22Rv1 (cell line): ENCODE measurements around the gene GNB1.

Experiments used
- H3K27ac ChIP-seq: fragments of 450-650 bp; 2 replicates; pipeline ENCODE4 v1.5.1; 2017
- CTCF ChIP-seq: fragments of 450-650 bp; IDR thresholded peaks from 2 replicates; pipeline ENCODE4 v1.5.1; 2017; ENCODE audit warnings: mild to moderate bottlenecking
- ZFX ChIP-seq: fragments of 450-650 bp; IDR thresholded peaks from 2 replicates; pipeline ENCODE4 v1.6.1; 2017; ENCODE audit warnings: antibody characterized with exemption, borderline replicate concordance

GNB1 gene

DNA sequence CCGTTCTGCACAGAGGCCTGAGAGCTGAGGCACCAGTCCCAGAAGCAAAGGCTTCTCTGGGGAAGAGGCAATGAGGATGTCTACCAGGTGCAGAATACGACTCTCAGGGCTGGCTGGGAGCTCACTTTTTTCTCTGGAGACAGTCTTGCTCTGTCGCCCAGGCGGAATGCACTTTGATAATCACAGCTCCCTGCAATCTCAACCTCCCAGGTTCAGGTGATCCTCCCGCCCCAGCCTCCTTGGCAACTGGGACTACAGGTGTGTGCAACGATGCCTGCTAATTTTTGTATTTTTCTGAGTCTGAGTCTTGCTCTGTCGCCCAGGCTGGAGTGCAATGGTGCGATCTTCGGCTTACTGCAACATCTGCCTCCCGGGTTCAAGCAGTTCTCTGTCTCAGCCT, 130.2 kb downstream of the GNB1 start:
- TF ChIP-seq CTCF (no peak), ZFX (no peak)
- peak overlapping the region; percentile 81; the same call in 1 of the 2 replicates for H3K27ac ChIP-seq

DNA sequence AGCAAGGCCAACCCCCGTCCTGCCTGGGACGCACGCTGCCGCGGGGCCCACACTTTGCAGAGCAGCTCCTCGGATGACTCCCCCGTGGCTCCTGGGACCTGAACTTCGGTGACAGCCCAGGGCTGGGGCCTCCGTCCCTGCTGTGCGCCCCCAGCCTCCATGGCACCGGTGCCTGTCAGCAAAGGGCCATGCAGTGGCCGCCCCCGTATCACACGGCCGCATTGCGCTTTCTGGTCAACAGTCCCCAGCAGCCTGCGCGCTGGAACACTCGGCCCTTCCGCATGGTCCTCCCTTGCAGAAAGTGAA, 130.6 kb downstream of the GNB1 start:
- H3K27ac ChIP-seq = peak overlapping the region; percentile 81; the same call in 1 of the 2 replicates
- TF ChIP-seq ZFX (no peak), CTCF (no peak)

DNA sequence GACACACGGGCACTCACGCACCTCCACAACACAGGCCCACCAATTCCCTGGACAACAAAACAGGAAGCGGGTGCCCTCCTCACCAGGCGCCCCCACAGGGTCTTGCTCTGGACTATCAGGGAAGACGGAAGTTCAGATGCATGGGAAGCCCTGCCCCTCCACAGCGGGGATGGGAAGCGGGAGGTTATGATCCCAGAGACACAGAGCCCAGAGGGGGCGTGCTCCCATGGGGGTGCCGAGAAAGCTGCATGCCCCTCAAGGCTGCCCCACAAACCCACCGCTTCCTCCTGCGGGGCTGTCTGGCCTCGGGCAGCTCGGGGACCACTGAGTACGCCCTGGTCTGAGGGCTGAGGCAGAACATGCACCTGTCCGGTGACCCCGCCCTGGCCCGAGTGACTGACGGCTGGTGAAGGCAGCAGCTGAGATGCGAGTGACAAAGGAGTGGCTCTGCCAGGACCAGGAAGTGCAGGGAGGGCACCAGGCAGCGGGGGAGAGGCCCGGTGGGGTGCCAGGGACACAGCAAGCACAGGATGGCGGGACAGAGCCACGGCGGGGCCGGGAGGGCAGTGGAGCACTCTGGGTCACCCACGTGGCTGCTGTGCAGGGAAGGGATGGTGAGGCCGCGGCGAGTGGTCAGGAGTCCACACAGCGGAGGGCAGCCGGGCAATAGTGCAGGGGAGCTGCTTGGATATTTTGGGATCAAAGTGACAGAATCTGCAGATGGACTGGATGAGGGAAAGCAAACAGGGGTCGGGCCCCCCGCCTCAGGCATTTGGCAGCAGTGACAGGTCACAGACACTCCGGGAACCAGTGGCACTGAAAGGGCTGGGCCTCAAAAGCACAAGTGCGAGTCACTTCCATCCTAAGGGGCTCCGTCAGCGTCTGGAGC, 131.2 kb downstream of the GNB1 start:
- no peak for TF ChIP-seq CTCF
- no peak for TF ChIP-seq ZFX
- peak overlapping the region; percentile 81 for H3K27ac ChIP-seq

- peak overlapping the region; percentile 81 for H3K27ac ChIP-seq
- no peak for TF ChIP-seq CTCF
- no peak for TF ChIP-seq ZFX
Measured at GRCh38 chr1:1758692-1759455, 132.0 kb downstream of the GNB1 start.

DNA sequence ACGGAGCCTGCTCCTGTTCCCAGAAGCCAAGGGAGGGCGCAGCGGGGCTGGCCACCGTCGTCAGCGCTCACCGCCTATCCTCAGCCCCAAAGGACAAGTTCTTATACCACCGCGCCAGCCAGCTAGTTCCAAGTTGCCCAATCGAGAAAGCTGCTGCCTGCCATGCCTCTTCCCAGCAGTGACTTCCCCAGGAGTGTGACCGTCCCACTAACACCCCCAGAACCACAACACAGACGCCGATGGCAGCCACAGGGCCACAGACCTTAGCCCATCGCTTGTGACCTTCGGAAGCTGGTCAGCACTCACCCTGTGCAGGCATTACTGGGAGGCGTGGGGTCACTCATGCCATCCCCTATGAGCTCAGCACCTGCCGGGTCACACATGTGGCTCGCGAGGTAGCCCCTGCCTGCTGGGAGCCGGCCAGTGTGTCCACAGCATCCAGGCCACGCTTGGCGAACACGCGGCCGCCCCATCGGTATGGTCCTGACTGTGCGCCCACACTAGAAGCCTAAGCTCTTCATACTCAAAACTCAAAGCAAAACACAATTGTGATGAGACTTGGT, 132.7 kb downstream of the GNB1 start:
- H3K27ac ChIP-seq = peak overlapping the region; percentile 81
- no peak for TF ChIP-seq ZFX
- TF ChIP-seq CTCF = no peak

DNA sequence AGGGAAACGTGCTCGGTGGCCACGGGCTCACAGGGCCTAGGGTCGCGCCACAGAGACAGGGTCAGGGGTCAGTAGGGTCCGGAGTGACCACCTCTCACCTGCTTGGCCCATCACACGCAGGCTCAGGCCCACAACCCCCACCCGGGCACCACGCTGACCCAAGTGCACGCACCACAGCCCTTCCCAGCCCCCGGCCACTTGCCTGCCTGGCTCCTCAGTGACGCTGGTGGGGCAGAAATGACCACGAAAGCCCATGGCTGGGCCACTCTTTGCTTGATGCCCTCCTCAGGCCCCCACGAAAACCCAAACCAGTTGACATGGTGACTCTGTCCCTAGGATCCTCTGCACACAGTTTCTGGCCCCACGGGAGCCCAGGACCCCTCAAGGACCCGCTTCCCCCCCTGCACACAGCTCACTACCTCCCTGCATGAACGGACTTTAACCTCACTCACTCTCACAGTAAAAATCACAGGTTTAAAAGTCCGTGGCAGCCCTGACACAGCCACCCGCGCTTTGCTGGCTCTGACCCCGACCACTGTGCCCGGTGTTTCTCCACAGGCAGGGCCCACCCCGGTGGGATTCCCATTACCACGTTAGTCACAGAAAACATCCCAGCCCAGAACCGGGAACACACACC, 133.3 kb downstream of the GNB1 start:
- H3K27ac ChIP-seq = peak overlapping the region; percentile 81
- TF ChIP-seq ZFX (no peak), CTCF (no peak)
